Memory B cell (primary cell): Measurements from ENCODE around the gene COL19A1.

Source experiments
- ATAC-seq: fragments of 150-1000 bp; cut with Tn5 transposase; 2 replicates; pipeline ENCODE4 v1.10.0; 2021; ENCODE audit warnings: low read depth, mild to moderate bottlenecking, moderate library complexity
- DNase-seq, 2 donors: peaks; one replicate each; pipeline ENCODE4 v3.0.0; 2022; ENCODE audit warnings: low spot score in 2 of 2
- H3K27ac Mint-ChIP-seq: one replicate; pipeline ENCODE4 v1.8.0; 2022; ENCODE audit warnings: mild to moderate bottlenecking, moderate library complexity, mixed read lengths
- H3K27me3 Mint-ChIP-seq: one replicate; pipeline ENCODE4 v1.8.0; 2022; ENCODE audit warnings: mixed read lengths
- H3K36me3 Mint-ChIP-seq: one replicate; pipeline ENCODE4 v1.8.0; 2022; ENCODE audit warnings: mild to moderate bottlenecking, mixed read lengths
- H3K4me1 Mint-ChIP-seq: one replicate; pipeline ENCODE4 v1.8.0; 2022; ENCODE audit warnings: mixed read lengths
- H3K4me3 Mint-ChIP-seq: one replicate; pipeline ENCODE4 v1.8.0; 2022; ENCODE audit warnings: mild to moderate bottlenecking, moderate library complexity, mixed read lengths
- H3K9me3 Mint-ChIP-seq: one replicate; pipeline ENCODE4 v1.8.0; 2022; ENCODE audit warnings: mixed read lengths

The COL19A1 gene

GRCh38 chr6:70234561-70235236 is 368.3 kb downstream of the COL19A1 start:
- Mint-ChIP-seq H3K36me3 (no peaks in the 10 kb centered on the region), H3K9me3 (no peaks in the 10 kb centered on the region), H3K27me3 (peaks cover 2% of the 10 kb centered on the region), H3K4me3 (no peak overlapping the region), H3K4me1 (no peaks in the 10 kb centered on the region), H3K27ac (no peak overlapping the region)
- ATAC-seq (no peak), DNase-seq (no peak)

GRCh38 chr6:70236343-70236742 is 370.0 kb downstream of the COL19A1 start:
- ATAC-seq (no peak), DNase-seq (no peak)
- no peaks in the 10 kb centered on the region for H3K4me1 Mint-ChIP-seq
- H3K36me3 Mint-ChIP-seq: no peaks in the 10 kb centered on the region
- peaks cover 2% of the 10 kb centered on the region for H3K27me3 Mint-ChIP-seq
- no peak overlapping the region for H3K4me3 Mint-ChIP-seq
- no peak overlapping the region for H3K27ac Mint-ChIP-seq
- no peaks in the 10 kb centered on the region for H3K9me3 Mint-ChIP-seq

- DNase-seq: no peak
- H3K27me3 Mint-ChIP-seq: peaks cover 2% of the 10 kb centered on the region
- no peaks in the 10 kb centered on the region for H3K9me3 Mint-ChIP-seq
- no peak overlapping the region for H3K4me3 Mint-ChIP-seq
- no peaks in the 10 kb centered on the region for H3K4me1 Mint-ChIP-seq
- no peak for ATAC-seq
- no peak overlapping the region for H3K27ac Mint-ChIP-seq
- H3K36me3 Mint-ChIP-seq: no peaks in the 10 kb centered on the region
Observed at GRCh38 chr6:70241031-70241430, 374.7 kb downstream of the COL19A1 start.

GRCh38 chr6:70241991-70242420 is 375.6 kb downstream of the COL19A1 start:
- Mint-ChIP-seq H3K36me3 (no peaks in the 10 kb centered on the region), H3K4me1 (no peaks in the 10 kb centered on the region), H3K9me3 (no peaks in the 10 kb centered on the region), H3K27ac (no peak overlapping the region), H3K4me3 (no peak overlapping the region), H3K27me3 (peaks cover 2% of the 10 kb centered on the region)
- ATAC-seq: no peak
- no peak for DNase-seq

GRCh38 chr6:70246118-70246517 is 379.8 kb downstream of the COL19A1 start:
- H3K4me1 Mint-ChIP-seq: no peaks in the 10 kb centered on the region
- H3K27me3 Mint-ChIP-seq: peaks cover 11% of the 10 kb centered on the region
- no peaks in the 10 kb centered on the region for H3K36me3 Mint-ChIP-seq
- ATAC-seq: no peak
- no peak for DNase-seq
- no peak overlapping the region for H3K4me3 Mint-ChIP-seq
- H3K9me3 Mint-ChIP-seq: no peaks in the 10 kb centered on the region
- H3K27ac Mint-ChIP-seq: no peak overlapping the region

GRCh38 chr6:70252604-70253003 is 386.2 kb downstream of the COL19A1 start:
- Mint-ChIP-seq H3K27ac (no peak overlapping the region), H3K9me3 (no peaks in the 10 kb centered on the region), H3K4me3 (no peak overlapping the region), H3K4me1 (no peaks in the 10 kb centered on the region), H3K27me3 (peaks cover 11% of the 10 kb centered on the region), H3K36me3 (no peaks in the 10 kb centered on the region)
- ATAC-seq: no peak
- DNase-seq: no peak

- H3K27me3 Mint-ChIP-seq: peaks cover 4% of the 10 kb centered on the region
- no peak for ATAC-seq
- H3K9me3 Mint-ChIP-seq: no peaks in the 10 kb centered on the region
- DNase-seq: no peak
- no peaks in the 10 kb centered on the region for H3K36me3 Mint-ChIP-seq
- H3K4me1 Mint-ChIP-seq: no peaks in the 10 kb centered on the region
- no peak overlapping the region for H3K27ac Mint-ChIP-seq
- no peak overlapping the region for H3K4me3 Mint-ChIP-seq
Observed at GRCh38 chr6:70253923-70254322, 387.6 kb downstream of the COL19A1 start.

- no peaks in the 10 kb centered on the region for H3K4me1 Mint-ChIP-seq
- no peaks in the 10 kb centered on the region for H3K9me3 Mint-ChIP-seq
- H3K4me3 Mint-ChIP-seq: no peak overlapping the region
- H3K27me3 Mint-ChIP-seq: peaks cover 5% of the 10 kb centered on the region
- no peak for ATAC-seq
- H3K27ac Mint-ChIP-seq: no peak overlapping the region
- no peaks in the 10 kb centered on the region for H3K36me3 Mint-ChIP-seq
- no peak for DNase-seq
Observed at GRCh38 chr6:70254784-70255183, 388.4 kb downstream of the COL19A1 start.

GRCh38 chr6:70257768-70258273 is 391.5 kb downstream of the COL19A1 start:
- ATAC-seq: no peak
- Mint-ChIP-seq H3K4me1 (no peaks in the 10 kb centered on the region), H3K36me3 (no peaks in the 10 kb centered on the region), H3K27ac (no peak overlapping the region), H3K9me3 (no peaks in the 10 kb centered on the region), H3K27me3 (peaks cover 5% of the 10 kb centered on the region), H3K4me3 (no peak overlapping the region)
- no peak for DNase-seq

GRCh38 chr6:70258483-70258882 is 392.1 kb downstream of the COL19A1 start:
- Mint-ChIP-seq H3K4me3 (no peak overlapping the region), H3K36me3 (no peaks in the 10 kb centered on the region), H3K27ac (no peak overlapping the region), H3K4me1 (no peaks in the 10 kb centered on the region), H3K9me3 (no peaks in the 10 kb centered on the region), H3K27me3 (peaks cover 5% of the 10 kb centered on the region)
- ATAC-seq: no peak
- no peak for DNase-seq
